Activated CD8-positive, alpha-beta memory T cell treated with anti-CD3 and anti-CD28 coated beads, Interleukin-2, amount 50 U/mL, for 4 hours (primary cell): ENCODE results near the gene RSPH1.

Source experiments
- DNase-seq: peaks from one replicate; pipeline ENCODE4 v3.0.0-alpha.2; 2020

Gene RSPH1

GRCh38 chr21:42461881-42462877 is 33.8 kb downstream of the RSPH1 start:
- no peak for DNase-seq

- DNase-seq: no peak
These were observed 34.9 kb downstream of the RSPH1 start for GRCh38 chr21:42461185-42461520.

- no peak for DNase-seq
These were observed 35.4 kb downstream of the RSPH1 start for GRCh38 chr21:42460391-42461184.

- no peak for DNase-seq
These were observed 36.3 kb downstream of the RSPH1 start for GRCh38 chr21:42459546-42460215.

- DNase-seq: no peak
These were observed 37.0 kb downstream of the RSPH1 start for GRCh38 chr21:42459082-42459460.

- peak; percentile 35 for DNase-seq
These were observed 39.6 kb downstream of the RSPH1 start for GRCh38 chr21:42456457-42456856.

- DNase-seq: no peak
These were observed 40.1 kb downstream of the RSPH1 start for GRCh38 chr21:42455754-42456440.

- no peak for DNase-seq
These were observed 40.8 kb downstream of the RSPH1 start for GRCh38 chr21:42455196-42455595.

- no peak for DNase-seq
These were observed 41.2 kb downstream of the RSPH1 start for GRCh38 chr21:42454786-42455185.

GRCh38 chr21:42453986-42454570 is 41.9 kb downstream of the RSPH1 start:
- DNase-seq: no peak

GRCh38 chr21:42453224-42453985 is 42.6 kb downstream of the RSPH1 start:
- DNase-seq: no peak

- DNase-seq: no peak
These were observed 43.4 kb downstream of the RSPH1 start for GRCh38 chr21:42452401-42453223.

GRCh38 chr21:42451941-42452340 is 44.1 kb downstream of the RSPH1 start:
- no peak for DNase-seq

- no peak for DNase-seq
These were observed 47.3 kb downstream of the RSPH1 start for GRCh38 chr21:42448686-42449085.

- no peak for DNase-seq
These were observed 48.3 kb downstream of the RSPH1 start for GRCh38 chr21:42447732-42448131.

GRCh38 chr21:42447182-42447581 is 48.8 kb downstream of the RSPH1 start:
- DNase-seq: no peak

GRCh38 chr21:42446531-42446930 is 49.5 kb downstream of the RSPH1 start:
- no peak for DNase-seq

GRCh38 chr21:42445311-42445710 is 50.7 kb downstream of the RSPH1 start:
- no peak for DNase-seq

GRCh38 chr21:42444745-42445059 is 51.3 kb downstream of the RSPH1 start:
- no peak for DNase-seq

- DNase-seq: no peak
These were observed 51.9 kb downstream of the RSPH1 start for GRCh38 chr21:42443876-42444744.
